Measurements from ENCODE around the gene PNMA8A. TPM values are rescaled to one million over a fixed set of nuclear protein-coding genes. Genes with fewer than 3 reads are reported as not detected.

Gene PNMA8A
- total RNA-seq: 1 to 10 TPM; 4.3 to 6.5 TPM

- no peaks in the 10 kb centered on the region for H3K36me3 ChIP-seq (replicated peaks in 1 of 2; ENCODE audit: insufficient read depth in 1 of 2, low read depth in 2 of 2)
- H3K27me3 ChIP-seq: no peaks in the 10 kb centered on the region
- peak within 1 kb of the TSS in 1 of 2 donors; percentile 6 for H3K4me3 ChIP-seq
- peak within 1 kb of the TSS; percentile 45 to 69 (median 52) for H3K27ac ChIP-seq
- TF ChIP-seq POLR2A (IDR thresholded peaks at IDR 0.05) (peak in 2 of 3 donors; percentile 44 to 48), CTCF (IDR thresholded peaks at IDR 0.05) (peak in 4 of 7 experiments; percentile 15 to 40 (median 28))
- H3K4me1 ChIP-seq: peaks cover 17% of the 10 kb centered on the region
- H3K9me3 ChIP-seq: no peaks in the 10 kb centered on the region
- peak; percentile 72 for ATAC-seq
- intact Hi-C loops (cut with DNase I): no loop called here
- peak; percentile 66 to 77 (median 70) for DNase-seq
- whole genome bisulfite sequencing, 2 donors: 0 to 2% methylated on average over 1 to 56 of the region's 57 CpGs
Observed at GRCh38 chr19:46471116-46471733, at the start of gene PNMA8A. Gene PNMA8A, minus strand, starts transcription at chr19:46471563. Its CDS starts 528 bp downstream, at chr19:46471035.

- H3K27me3 ChIP-seq: no peaks in the 10 kb centered on the region
- ATAC-seq: no peak
Observed at GRCh38 chr19:46520616-46521015, 49.3 kb upstream of the PNMA8A start.

GRCh38 chr19:46517471-46517870 is 46.1 kb upstream of the PNMA8A start:
- Histone ChIP-seq H3K27me3 (no peaks in the 10 kb centered on the region), H3K36me3 (replicated peaks in 1 of 2; ENCODE audit: insufficient read depth in 1 of 2, low read depth in 2 of 2) (no peaks in the 10 kb centered on the region), H3K4me3 (no peak overlapping the region), H3K27ac (no peak overlapping the region), H3K9me3 (no peaks in the 10 kb centered on the region), H3K4me1 (peaks cover 9% of the 10 kb centered on the region)
- ATAC-seq: no peak
- no peak for DNase-seq
- intact Hi-C loops (cut with DNase I): no loop called here
- TF ChIP-seq CTCF (IDR thresholded peaks at IDR 0.05): no peak
- TF ChIP-seq POLR2A (IDR thresholded peaks at IDR 0.05): no peak
- WGBS, 2 donors: 85 to 87% methylated on average over 5 to 6 of the region's 6 CpGs

More at GRCh38 chr19:46520616-46521015, 49.3 kb upstream of the PNMA8A start:
- WGBS, 2 donors: 79 to 89% methylated on average over 6 of the region's 6 CpGs
- intact Hi-C loops (cut with DNase I): no loop called here
- TF ChIP-seq POLR2A (IDR thresholded peaks at IDR 0.05): no peak
- no peak for TF ChIP-seq CTCF (IDR thresholded peaks at IDR 0.05)
- Histone ChIP-seq H3K4me3 (no peak overlapping the region), H3K27ac (no peak overlapping the region), H3K36me3 (replicated peaks in 1 of 2; ENCODE audit: insufficient read depth in 1 of 2, low read depth in 2 of 2) (no peaks in the 10 kb centered on the region), H3K9me3 (no peaks in the 10 kb centered on the region), H3K4me1 (no peaks in the 10 kb centered on the region)
- DNase-seq: no peak

GRCh38 chr19:46515879-46516350 is 44.6 kb upstream of the PNMA8A start:
- ATAC-seq (no peak), DNase-seq (no peak)
- 11 to 17% methylated on average over 6 of the region's 6 CpGs for WGBS, 2 donors
- Histone ChIP-seq H3K4me1 (peaks cover 9% of the 10 kb centered on the region), H3K36me3 (replicated peaks in 1 of 2; ENCODE audit: insufficient read depth in 1 of 2, low read depth in 2 of 2) (no peaks in the 10 kb centered on the region), H3K27ac (no peak overlapping the region), H3K27me3 (no peaks in the 10 kb centered on the region), H3K4me3 (no peak overlapping the region), H3K9me3 (no peaks in the 10 kb centered on the region)
- TF ChIP-seq POLR2A (IDR thresholded peaks at IDR 0.05) (no peak), CTCF (IDR thresholded peaks at IDR 0.05) (peak; percentile 49 to 69 (median 52))
- intact Hi-C loops (cut with DNase I): no loop called here

GRCh38 chr19:46515290-46515609 is 43.9 kb upstream of the PNMA8A start:
- no peaks in the 10 kb centered on the region for H3K9me3 ChIP-seq
- no peaks in the 10 kb centered on the region for H3K27me3 ChIP-seq
- intact Hi-C loops (cut with DNase I): no loop called here
- no peaks in the 10 kb centered on the region for H3K36me3 ChIP-seq (replicated peaks in 1 of 2; ENCODE audit: insufficient read depth in 1 of 2, low read depth in 2 of 2)
- TF ChIP-seq CTCF (IDR thresholded peaks at IDR 0.05) (no peak), POLR2A (IDR thresholded peaks at IDR 0.05) (no peak)
- ATAC-seq (no peak), DNase-seq (no peak)
- H3K4me3 ChIP-seq: no peak overlapping the region
- 41 to 54% methylated on average over 3 of the region's 3 CpGs for WGBS, 2 donors
- H3K27ac ChIP-seq: no peak overlapping the region
- peaks cover 9% of the 10 kb centered on the region for H3K4me1 ChIP-seq
